Epidermal melanocyte (primary cell): Measurements from ENCODE around the gene PKDREJ.

ENCODE experiments used
- DNase-seq: peaks from one replicate; pipeline ENCODE4 v3.0.0; 2011; ENCODE audit warnings: low spot score; ENCODE audit not compliant: insufficient read length

Gene PKDREJ

GRCh38 chr22:46288846-46289243 is 25.7 kb upstream of the PKDREJ start:
- DNase-seq: no peak

- no peak for DNase-seq
Measured at GRCh38 chr22:46287873-46288751, 25.0 kb upstream of the PKDREJ start.

GRCh38 chr22:46286941-46287872 is 24.1 kb upstream of the PKDREJ start:
- no peak for DNase-seq

GRCh38 chr22:46286006-46286405 is 22.9 kb upstream of the PKDREJ start:
- no peak for DNase-seq

- DNase-seq: no peak
Measured at GRCh38 chr22:46281866-46282678, 18.9 kb upstream of the PKDREJ start.

- DNase-seq: no peak
Measured at GRCh38 chr22:46280999-46281623, 18.0 kb upstream of the PKDREJ start.

GRCh38 chr22:46280063-46280817 is 17.1 kb upstream of the PKDREJ start:
- DNase-seq: no peak

- DNase-seq: no peak
Measured at GRCh38 chr22:46278656-46279645, 15.8 kb upstream of the PKDREJ start.

GRCh38 chr22:46276563-46276962 is 13.4 kb upstream of the PKDREJ start:
- DNase-seq: no peak

GRCh38 chr22:46275455-46276122 is 12.4 kb upstream of the PKDREJ start:
- DNase-seq: no peak

- no peak for DNase-seq
Measured at GRCh38 chr22:46274381-46274780, 11.2 kb upstream of the PKDREJ start.

GRCh38 chr22:46273432-46274148 is 10.4 kb upstream of the PKDREJ start:
- no peak for DNase-seq

GRCh38 chr22:46272762-46273431 is 9.8 kb upstream of the PKDREJ start:
- DNase-seq: no peak

- DNase-seq: no peak
Measured at GRCh38 chr22:46272196-46272595, 9.1 kb upstream of the PKDREJ start.

GRCh38 chr22:46269564-46269963 is 6.4 kb upstream of the PKDREJ start:
- no peak for DNase-seq

- DNase-seq: peak; percentile 98
Measured at GRCh38 chr22:46267431-46268279, 4.5 kb upstream of the PKDREJ start, which contains the start of gene TTC38. TTC38 (plus strand) TSS chr22:46268008; CDS start chr22:46268040, 32 bp downstream.
